IgD-negative memory B cell (primary cell): ENCODE data around the gene TCERG1L. TPM values are rescaled to one million over a fixed set of nuclear protein-coding genes. Genes with fewer than 3 reads are reported as not detected.

Experiments
- H3K27ac Mint-ChIP-seq, 3 donors: one replicate each; pipeline ENCODE4 v1.8.0; 2020 to 2022; ENCODE audit warnings: mild to moderate bottlenecking in 3 of 3, mixed read lengths in 3 of 3, moderate library complexity in 1 of 3
- H3K27me3 Mint-ChIP-seq: one replicate; pipeline ENCODE4 v1.8.0; 2021; ENCODE audit warnings: mixed read lengths
- H3K36me3 Mint-ChIP-seq: one replicate; pipeline ENCODE4 v1.8.0; 2020; ENCODE audit warnings: mild to moderate bottlenecking, mixed read lengths
- H3K4me1 Mint-ChIP-seq, 3 donors: one replicate each; pipeline ENCODE4 v1.8.0; 2020 to 2022; ENCODE audit warnings: mixed read lengths in 3 of 3, mild to moderate bottlenecking in 1 of 3
- H3K4me3 Mint-ChIP-seq, 4 donors: one replicate each; pipeline ENCODE4 v1.8.0; 2020 to 2022; ENCODE audit warnings: mild to moderate bottlenecking in 4 of 4, mixed read lengths in 4 of 4, moderate library complexity in 3 of 4
- H3K9me3 Mint-ChIP-seq, 3 donors: one replicate each; pipeline ENCODE4 v1.8.0; 2020 to 2021; ENCODE audit warnings: mixed read lengths in 3 of 3, mild to moderate bottlenecking in 1 of 3
- polyA plus RNA-seq: library from polyadenylated mRNA; unstranded; fragments of 300-500 nt; fragmentation: Illumina TruSeq; gene quantifications from one replicate; pipeline ENCODE4 v1.2.3, GENCODE V29; 2021

Gene TCERG1L
- polyA plus RNA-seq, 1 donor from 2014 or later = not detected

DNA sequence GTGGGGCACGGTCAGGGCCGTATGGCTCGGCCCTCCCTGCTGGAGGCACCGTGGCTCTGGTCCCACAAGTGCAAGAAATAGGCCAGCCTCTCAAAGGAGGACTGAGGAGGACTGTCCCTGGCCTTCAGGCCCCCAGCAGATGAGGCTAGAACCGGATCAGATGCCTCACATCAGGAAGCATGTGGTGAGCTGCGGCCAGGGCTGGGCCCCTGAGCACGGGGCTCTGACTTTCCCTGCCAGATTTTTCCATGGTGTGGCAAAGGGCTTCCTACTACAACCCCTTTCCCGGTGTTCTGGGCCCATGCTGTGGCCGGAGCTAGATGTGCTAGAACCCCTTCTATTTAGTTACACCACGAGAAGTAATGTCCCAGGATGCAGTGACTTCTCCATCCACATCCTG is 100.4 kb downstream of the TCERG1L start:
- H3K27ac Mint-ChIP-seq = no peak overlapping the region
- H3K4me1 Mint-ChIP-seq = no peaks in the 10 kb centered on the region
- peaks cover 0 to 2% (median 2%) of the 10 kb centered on the region in 3 donors for H3K9me3 Mint-ChIP-seq
- H3K36me3 Mint-ChIP-seq = no peaks in the 10 kb centered on the region
- no peak overlapping the region for H3K4me3 Mint-ChIP-seq
- H3K27me3 Mint-ChIP-seq = no peaks in the 10 kb centered on the region

DNA sequence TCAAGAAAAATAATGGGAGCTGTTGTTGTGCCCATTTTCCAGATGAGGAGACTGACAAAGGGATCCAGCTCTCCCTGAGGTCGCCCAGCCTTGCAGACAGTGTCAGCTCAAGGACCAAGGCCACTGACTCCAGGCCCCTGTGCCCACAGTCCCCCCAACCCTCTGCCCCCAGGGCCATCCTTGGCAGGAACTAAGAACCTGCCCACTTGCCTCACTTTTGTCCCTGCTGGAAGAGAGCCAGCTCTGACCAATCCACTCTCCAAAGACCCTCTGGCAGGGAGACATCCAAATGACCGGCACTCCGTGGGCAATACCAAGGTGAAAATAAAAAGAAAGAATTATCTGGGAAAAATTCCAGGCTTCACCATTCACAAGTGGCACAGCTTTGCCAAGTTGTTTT is 101.3 kb downstream of the TCERG1L start:
- Mint-ChIP-seq H3K27ac (no peak overlapping the region), H3K36me3 (no peaks in the 10 kb centered on the region), H3K9me3 (peaks cover 0 to 4% (median 2%) of the 10 kb centered on the region in 3 donors), H3K27me3 (no peaks in the 10 kb centered on the region), H3K4me1 (no peaks in the 10 kb centered on the region), H3K4me3 (peak overlapping the region in 1 of 4 donors; percentile 54)

DNA sequence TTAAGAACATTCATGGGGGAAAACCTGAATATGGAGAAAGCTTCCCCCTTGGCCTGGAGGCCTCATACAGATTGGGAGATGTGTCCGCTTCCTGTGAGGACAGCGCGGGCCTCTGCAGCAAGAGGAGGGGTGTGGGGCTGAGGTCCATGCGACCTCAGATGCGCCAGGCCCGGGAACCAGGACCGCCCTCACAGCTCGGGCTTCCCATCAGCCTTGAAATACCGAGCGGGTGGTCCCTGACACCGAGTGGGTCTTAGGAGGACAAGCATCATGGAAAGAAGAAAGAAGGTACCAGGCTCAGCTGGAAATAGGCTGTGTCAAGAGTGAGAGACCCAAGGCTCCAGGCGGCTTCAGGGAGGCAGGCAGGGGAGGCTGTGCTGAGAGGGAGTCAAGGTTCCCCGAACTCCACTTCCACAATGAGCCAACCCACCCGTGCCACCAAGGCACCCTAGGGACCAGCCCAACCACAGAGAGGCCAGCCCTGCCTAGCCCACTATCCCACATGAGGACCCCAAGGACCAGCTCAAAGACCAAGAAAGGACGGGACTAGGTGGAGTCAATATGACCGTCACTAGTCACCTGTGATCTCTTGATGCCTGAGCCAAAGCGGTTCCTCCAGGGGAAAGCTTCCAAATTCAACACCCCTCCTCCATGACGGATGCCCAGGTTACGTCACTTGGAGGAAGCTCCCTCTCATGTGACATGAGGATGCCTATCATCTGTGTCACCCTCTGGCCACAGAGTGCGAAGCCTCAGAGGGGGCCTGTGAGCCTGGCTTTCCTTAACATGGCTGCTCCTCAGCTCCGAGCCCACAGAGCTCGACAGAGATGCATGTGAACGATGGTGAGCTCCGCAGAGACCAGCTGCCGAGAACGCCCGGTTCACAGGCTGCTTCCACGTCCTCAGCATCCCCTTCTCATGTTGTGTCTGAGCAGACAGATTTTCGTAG is 103.7 kb downstream of the TCERG1L start:
- Mint-ChIP-seq H3K4me3 (no peak overlapping the region), H3K27ac (no peak overlapping the region), H3K27me3 (no peaks in the 10 kb centered on the region), H3K4me1 (no peaks in the 10 kb centered on the region), H3K9me3 (peaks cover 0 to 4% (median 0%) of the 10 kb centered on the region in 3 donors), H3K36me3 (no peaks in the 10 kb centered on the region)

DNA sequence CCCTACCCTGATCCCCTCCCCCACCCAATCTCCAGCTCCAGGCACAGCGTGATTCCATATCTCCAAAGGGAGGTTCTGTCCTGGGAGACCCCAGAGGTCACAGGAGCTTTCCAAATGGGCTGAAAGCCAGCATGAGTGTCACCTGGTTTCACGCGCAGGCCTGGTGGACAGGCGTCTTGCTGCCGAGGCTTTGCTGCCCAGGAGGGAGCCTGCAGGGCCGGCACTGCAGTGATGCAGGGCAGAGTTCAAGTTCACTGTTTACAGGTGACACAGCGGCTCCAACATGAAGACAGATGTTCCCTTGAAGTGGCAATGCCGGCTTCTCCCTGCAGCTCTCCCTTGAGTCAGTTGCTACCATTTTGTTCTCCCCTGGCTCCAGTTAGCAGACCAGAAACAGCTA is 104.3 kb downstream of the TCERG1L start:
- H3K36me3 Mint-ChIP-seq = no peaks in the 10 kb centered on the region
- H3K4me3 Mint-ChIP-seq = no peak overlapping the region
- no peaks in the 10 kb centered on the region for H3K4me1 Mint-ChIP-seq
- peaks cover 0 to 2% (median 0%) of the 10 kb centered on the region in 3 donors for H3K9me3 Mint-ChIP-seq
- H3K27me3 Mint-ChIP-seq = no peaks in the 10 kb centered on the region
- H3K27ac Mint-ChIP-seq = no peak overlapping the region

DNA sequence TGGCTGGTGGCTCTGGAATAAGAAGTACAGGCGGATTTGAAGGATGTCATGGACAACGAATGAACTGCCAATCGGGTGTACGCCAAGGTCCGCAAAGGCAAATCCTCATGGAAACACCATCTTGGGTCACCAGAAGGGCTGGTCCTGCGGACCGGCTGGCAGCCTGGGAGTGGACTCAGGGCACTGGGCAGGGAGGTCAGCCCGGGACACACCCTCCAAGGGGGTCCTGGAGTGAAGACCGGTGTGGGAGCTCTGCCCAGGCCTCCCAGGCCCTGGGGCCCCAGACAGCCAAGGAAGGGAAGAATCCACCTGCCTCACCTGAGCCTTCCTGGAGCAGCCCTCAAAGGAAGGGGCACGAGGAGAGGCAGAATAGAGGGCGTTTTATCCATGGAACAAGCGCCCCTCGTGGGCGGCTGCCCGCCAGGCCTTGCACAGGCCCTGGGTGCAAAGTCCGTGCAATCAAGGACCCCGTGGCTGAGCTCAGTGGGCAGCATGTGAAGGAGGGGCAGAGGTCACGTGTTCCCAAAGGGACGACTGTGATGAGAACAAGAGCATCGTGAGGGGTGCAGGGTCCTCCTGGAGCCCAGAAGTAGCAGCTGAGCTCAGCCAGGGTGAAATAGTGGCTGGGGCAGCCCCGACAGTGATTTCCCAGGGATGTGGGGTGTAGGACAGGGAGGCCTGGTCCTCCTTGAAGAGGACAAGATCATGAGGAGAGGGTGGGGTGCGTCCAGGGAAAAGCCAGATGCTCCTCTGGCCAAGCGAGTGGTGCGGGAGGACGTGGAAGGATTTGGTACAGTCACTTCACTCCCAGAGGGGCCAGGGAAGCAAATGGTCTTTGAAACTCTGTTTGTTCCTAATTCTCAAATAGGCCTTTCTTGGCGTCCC is 105.2 kb downstream of the TCERG1L start:
- Mint-ChIP-seq H3K4me1 (no peaks in the 10 kb centered on the region), H3K27ac (no peak overlapping the region), H3K4me3 (peak overlapping the region in 2 of 4 donors; percentile 41 to 52), H3K9me3 (peaks cover 0 to 2% (median 0%) of the 10 kb centered on the region in 3 donors), H3K27me3 (no peaks in the 10 kb centered on the region), H3K36me3 (no peaks in the 10 kb centered on the region)

DNA sequence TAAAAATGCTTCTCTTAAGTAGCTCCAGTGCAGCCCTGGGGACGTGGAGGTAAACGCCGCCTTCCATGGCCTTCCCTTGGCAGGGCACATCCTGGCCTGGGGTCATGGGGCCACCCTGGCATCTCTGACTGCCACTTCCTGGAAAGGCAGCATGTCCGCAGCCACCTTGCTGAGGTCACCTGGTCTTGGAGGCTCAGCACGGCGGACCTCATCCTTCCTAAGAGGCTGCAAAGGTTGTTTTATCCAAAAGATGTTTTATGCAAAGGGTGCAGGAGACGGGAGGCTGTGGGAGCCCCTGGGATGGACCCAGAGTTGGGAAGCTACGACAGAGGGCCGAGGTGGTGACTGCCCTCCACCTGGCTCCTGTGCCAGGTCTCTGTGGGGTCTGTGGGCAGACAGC is 106.0 kb downstream of the TCERG1L start:
- H3K4me3 Mint-ChIP-seq = no peak overlapping the region
- peaks cover 0 to 2% (median 0%) of the 10 kb centered on the region in 3 donors for H3K9me3 Mint-ChIP-seq
- no peak overlapping the region for H3K27ac Mint-ChIP-seq
- H3K36me3 Mint-ChIP-seq = no peaks in the 10 kb centered on the region
- H3K4me1 Mint-ChIP-seq = no peaks in the 10 kb centered on the region
- no peaks in the 10 kb centered on the region for H3K27me3 Mint-ChIP-seq

DNA sequence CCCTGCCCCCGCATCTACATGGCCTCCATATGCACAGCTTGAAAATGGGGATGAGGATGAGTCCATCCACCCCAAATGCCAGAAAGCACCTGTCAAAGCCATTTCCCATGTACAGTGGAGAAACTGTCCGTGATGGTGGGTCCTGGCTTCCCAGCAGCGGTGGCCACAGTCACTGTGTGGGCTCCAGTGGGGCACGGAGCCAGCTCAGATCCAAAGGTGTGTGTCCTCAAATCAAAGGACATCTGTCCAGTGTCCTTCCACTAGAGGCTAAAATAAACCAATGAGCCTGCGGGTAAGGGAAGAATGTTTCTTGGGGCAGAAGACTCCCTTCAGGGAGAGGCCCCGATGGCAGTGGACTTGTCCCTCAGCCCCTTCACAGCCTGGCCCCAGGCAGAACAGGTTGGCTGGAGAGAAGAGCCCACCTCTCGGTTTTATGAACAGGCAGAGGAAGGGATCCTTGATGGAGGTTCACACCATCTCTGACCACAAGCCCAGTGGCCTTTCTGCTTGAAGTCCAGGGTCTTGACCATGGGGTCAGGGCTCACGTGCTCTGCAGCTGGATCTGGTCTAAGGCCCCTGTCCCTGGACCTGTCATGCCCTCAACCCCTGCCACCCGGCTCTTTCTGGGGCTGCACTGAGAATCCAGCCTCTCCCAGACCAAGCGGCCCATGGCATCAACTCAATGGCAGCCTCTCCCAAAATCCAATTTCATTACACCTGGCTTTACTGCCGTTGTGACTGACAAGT is 106.9 kb downstream of the TCERG1L start:
- Mint-ChIP-seq H3K36me3 (no peaks in the 10 kb centered on the region), H3K9me3 (peaks cover 0 to 2% (median 0%) of the 10 kb centered on the region in 3 donors), H3K4me3 (no peak overlapping the region), H3K4me1 (no peaks in the 10 kb centered on the region), H3K27me3 (peaks cover 2% of the 10 kb centered on the region), H3K27ac (no peak overlapping the region)

DNA sequence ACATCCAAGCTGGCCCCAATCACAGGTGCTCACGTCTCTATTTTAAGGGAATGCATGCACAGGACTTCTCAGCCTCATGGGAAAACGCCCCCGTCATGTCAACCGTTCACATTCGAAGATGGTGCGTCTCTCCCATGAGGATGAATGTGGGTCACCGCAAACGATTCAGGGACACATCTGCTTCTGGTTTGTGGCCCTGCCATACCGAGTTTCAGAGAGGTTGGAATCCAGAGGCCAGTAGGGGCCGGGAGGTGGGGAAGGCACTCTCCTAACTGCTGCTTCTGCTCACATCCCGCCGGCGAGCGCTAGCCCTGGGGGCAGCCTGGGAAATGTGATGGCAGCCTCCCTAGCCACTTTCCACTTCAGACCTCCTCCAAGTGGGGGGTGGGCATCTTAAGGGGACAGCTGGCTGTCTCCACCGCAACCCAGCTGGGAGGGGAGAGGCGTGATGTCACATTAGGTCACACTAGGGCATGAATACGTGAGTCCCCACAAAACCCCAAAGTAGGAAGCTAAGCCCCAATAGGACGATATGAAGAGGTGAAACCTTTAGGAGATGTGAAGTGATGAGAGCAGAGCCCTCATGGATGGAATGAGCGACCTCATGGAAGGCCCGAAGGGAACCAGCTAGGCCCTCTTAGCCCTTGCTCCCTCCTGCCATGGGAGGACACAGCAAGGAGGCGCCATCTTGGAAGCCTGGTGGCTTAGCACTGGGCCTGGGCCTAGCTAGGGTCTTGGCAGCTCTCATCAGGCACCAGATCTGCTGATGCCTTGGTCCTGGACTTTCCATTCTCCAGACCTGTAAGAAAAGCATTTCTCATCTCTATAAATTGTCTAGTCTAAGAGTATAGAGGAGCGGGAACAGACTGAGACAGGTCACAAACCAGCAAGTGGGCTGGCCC is 107.8 kb downstream of the TCERG1L start:
- Mint-ChIP-seq H3K4me3 (no peak overlapping the region), H3K4me1 (no peaks in the 10 kb centered on the region), H3K9me3 (peaks cover 0 to 2% (median 0%) of the 10 kb centered on the region in 3 donors), H3K27ac (no peak overlapping the region), H3K27me3 (peaks cover 2% of the 10 kb centered on the region), H3K36me3 (no peaks in the 10 kb centered on the region)

DNA sequence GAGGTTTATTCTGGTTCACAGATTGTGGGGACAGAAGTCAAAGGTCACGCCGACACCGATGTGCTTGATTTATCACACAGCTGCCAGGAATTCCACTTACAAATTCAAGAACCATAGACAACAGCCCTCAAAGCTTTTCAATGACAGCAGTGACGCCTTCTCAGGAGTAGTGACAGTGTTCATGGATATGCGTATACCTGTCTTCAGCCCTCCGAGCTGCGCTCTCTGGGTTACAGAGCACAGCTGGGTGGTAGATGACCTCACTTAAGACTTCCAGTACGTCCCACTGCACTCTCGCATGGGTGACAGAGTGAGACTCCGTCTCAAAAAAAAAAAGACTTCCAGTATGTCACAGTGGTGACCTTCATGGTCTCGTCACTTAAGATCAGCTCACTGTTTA is 108.5 kb downstream of the TCERG1L start:
- H3K27me3 Mint-ChIP-seq = peaks cover 2% of the 10 kb centered on the region
- no peaks in the 10 kb centered on the region for H3K36me3 Mint-ChIP-seq
- H3K4me1 Mint-ChIP-seq = no peaks in the 10 kb centered on the region
- peaks cover 0 to 2% (median 0%) of the 10 kb centered on the region in 3 donors for H3K9me3 Mint-ChIP-seq
- no peak overlapping the region for H3K4me3 Mint-ChIP-seq
- H3K27ac Mint-ChIP-seq = no peak overlapping the region

DNA sequence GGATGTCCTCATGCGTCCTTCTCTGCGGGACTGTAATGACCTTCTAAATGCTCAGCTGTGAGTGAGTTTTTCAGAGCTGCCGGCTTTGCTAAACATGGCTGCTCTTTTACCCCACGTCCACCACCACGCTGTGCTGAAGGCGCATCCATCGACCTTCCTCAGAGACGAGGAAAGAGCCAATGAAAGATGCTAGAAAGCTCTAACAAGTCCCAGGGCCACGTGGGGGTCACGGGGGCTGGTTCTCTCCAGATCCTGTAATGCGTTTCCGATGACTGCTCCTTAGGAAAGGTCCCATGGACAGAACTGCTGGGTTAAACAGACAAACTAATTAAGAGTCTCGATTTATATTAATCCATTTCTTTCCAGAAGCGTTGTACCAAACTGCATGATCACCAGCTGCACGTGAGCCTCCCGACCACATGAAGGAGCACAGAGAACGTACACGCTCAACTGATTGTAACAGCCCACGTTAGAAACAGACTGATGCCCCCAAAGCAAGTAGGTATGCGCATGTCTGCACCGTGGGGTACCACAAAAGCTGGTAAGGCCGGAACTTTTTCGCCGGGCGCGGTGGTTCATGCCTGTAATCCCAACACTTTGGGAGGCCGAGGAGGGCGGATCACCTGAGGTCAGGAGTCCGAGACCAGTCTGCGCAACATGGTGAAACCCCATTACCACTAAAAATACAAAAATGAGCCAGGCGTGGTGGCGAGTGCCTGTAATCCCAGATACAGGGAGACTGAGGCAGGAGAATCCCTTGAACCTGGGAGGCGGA is 109.6 kb downstream of the TCERG1L start:
- Mint-ChIP-seq H3K27ac (no peak overlapping the region), H3K9me3 (peaks cover 0 to 2% (median 2%) of the 10 kb centered on the region in 3 donors), H3K27me3 (peaks cover 2% of the 10 kb centered on the region), H3K4me1 (no peaks in the 10 kb centered on the region), H3K36me3 (no peaks in the 10 kb centered on the region), H3K4me3 (no peak overlapping the region)

DNA sequence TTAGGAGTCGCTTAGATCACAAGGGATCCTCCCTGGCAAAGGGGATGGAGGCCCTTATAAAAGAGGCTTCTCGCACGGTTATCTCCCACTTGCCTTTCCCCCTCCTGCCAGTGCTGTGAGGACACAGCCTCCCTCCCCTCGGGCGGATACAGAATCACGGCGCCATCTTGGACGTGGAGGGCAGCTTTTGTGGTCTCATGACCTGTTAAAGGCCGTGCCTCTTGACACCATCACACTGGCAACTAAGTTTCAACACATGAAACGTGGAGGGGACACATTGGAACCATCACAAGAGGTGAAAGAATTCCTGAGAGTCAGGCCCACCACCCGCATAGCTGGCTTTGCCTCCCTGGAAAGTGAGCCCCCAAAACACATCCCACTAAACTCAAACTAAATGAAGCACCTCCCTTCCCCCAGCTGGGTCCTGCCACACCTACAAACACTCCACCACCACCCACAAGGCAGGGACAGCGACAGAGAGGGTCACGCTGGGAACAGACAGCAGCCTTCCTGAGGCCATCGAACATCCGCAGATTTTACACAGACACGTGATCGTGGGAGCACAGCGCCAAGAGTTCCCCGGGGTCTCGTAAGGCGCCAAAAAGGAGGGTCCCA is 110.6 kb downstream of the TCERG1L start:
- H3K27ac Mint-ChIP-seq = no peak overlapping the region
- peaks cover 0 to 3% (median 1%) of the 10 kb centered on the region in 3 donors for H3K9me3 Mint-ChIP-seq
- H3K4me3 Mint-ChIP-seq = no peak overlapping the region
- H3K4me1 Mint-ChIP-seq = no peaks in the 10 kb centered on the region
- no peaks in the 10 kb centered on the region for H3K36me3 Mint-ChIP-seq
- H3K27me3 Mint-ChIP-seq = peaks cover 2% of the 10 kb centered on the region

DNA sequence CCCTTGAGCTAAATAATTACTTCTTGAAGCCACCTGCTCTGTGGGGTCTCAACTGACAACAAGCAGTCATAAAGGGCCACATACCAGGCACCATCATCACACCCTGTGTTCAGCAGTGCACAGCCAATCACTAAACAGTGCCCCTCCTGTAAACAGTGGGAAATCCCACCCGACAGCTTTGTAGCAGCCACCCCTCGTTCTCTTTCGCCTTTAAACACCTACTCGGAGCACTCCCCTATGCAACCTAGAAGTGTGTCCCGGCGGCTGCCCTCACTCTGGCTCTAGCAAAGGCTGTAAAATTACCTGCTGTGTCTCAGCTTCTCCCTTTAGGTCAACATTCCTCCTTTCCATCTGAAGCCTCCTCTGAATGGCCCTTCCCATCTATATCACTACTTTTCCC is 111.9 kb downstream of the TCERG1L start:
- H3K27me3 Mint-ChIP-seq = peaks cover 2% of the 10 kb centered on the region
- H3K27ac Mint-ChIP-seq = no peak overlapping the region
- H3K4me1 Mint-ChIP-seq = no peaks in the 10 kb centered on the region
- H3K9me3 Mint-ChIP-seq = peaks cover 0 to 5% (median 3%) of the 10 kb centered on the region in 3 donors
- no peaks in the 10 kb centered on the region for H3K36me3 Mint-ChIP-seq
- no peak overlapping the region for H3K4me3 Mint-ChIP-seq

DNA sequence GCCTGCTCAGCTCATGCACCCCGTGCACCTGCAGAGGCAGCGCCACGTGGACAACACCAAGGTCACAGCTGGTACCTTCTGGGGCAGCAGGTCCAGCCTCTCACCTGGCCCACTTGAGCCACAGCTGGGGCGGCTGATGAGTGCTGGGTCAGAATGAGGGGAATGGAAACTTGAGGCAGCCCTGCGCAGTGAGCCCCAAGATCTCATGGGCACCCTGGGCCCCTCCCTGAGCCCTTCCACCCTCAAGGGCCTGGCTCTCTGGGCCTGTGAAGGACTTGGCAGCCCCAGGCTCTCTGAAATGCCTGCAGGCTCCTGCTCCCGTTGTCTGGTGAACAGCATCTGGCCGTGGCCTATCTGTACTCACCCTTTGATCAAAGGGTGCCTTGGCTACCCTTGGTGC is 112.7 kb downstream of the TCERG1L start:
- peaks cover 0 to 5% (median 3%) of the 10 kb centered on the region in 3 donors for H3K9me3 Mint-ChIP-seq
- no peaks in the 10 kb centered on the region for H3K4me1 Mint-ChIP-seq
- H3K27me3 Mint-ChIP-seq = peaks cover 2% of the 10 kb centered on the region
- no peak overlapping the region for H3K27ac Mint-ChIP-seq
- no peaks in the 10 kb centered on the region for H3K36me3 Mint-ChIP-seq
- no peak overlapping the region for H3K4me3 Mint-ChIP-seq
